Mesenchymal stem cell (in vitro differentiated cells and primary cell): ENCODE measurements around the gene GBX2.

Source experiments
- DNase-seq: peaks from one replicate; pipeline ENCODE4 v3.0.0-alpha.2; 2013
- H2AFZ ChIP-seq: one replicate; pipeline ENCODE4 v1.6.1; 2013; ENCODE audit warnings: low read depth, mild to moderate bottlenecking, control low read depth, inconsistent platforms, low read length, moderate library complexity
- H2AK5ac ChIP-seq: 2 replicates; pipeline ENCODE4 v1.6.1; 2013; ENCODE audit warnings: low read length, moderate library complexity, mild to moderate bottlenecking, inconsistent platforms; ENCODE audit not compliant: severe bottlenecking
- H2BK120ac ChIP-seq: one replicate; pipeline ENCODE4 v1.6.1; 2013; ENCODE audit warnings: low read depth, mild to moderate bottlenecking, inconsistent platforms, low read length, moderate library complexity
- H2BK12ac ChIP-seq, 2 experiments: one replicate each; pipeline ENCODE4 v1.6.1; 2013; ENCODE audit warnings: inconsistent platforms in 2 of 2, low read length in 2 of 2, mild to moderate bottlenecking in 2 of 2, moderate library complexity in 2 of 2, control low read depth in 1 of 2
- H2BK15ac ChIP-seq: one replicate; pipeline ENCODE4 v1.6.1; 2013; ENCODE audit warnings: mild to moderate bottlenecking, low read depth, inconsistent platforms; ENCODE audit not compliant: poor library complexity, severe bottlenecking
- H2BK5ac ChIP-seq: 2 replicates; pipeline ENCODE4 v1.6.1; 2013; ENCODE audit warnings: low read depth, mild to moderate bottlenecking, low read length, control low read depth, inconsistent platforms; ENCODE audit not compliant: poor library complexity, severe bottlenecking
- H3K14ac ChIP-seq, 2 experiments: one replicate each; pipeline ENCODE4 v1.6.1; 2013; ENCODE audit warnings: inconsistent platforms in 2 of 2, low read length in 2 of 2, control low read depth in 1 of 2, mild to moderate bottlenecking in 1 of 2, moderate library complexity in 1 of 2
- H3K18ac ChIP-seq, 2 experiments: one replicate each; pipeline ENCODE4 v1.6.1; 2013; ENCODE audit warnings: inconsistent platforms in 2 of 2, low read length in 2 of 2, control low read depth in 1 of 2, low read depth in 1 of 2, mild to moderate bottlenecking in 1 of 2
- H3K23ac ChIP-seq, 2 experiments: one replicate each; pipeline ENCODE4 v1.6.1; 2013; ENCODE audit warnings: inconsistent platforms in 2 of 2, low read length in 2 of 2, mild to moderate bottlenecking in 2 of 2, moderate library complexity in 2 of 2, control low read depth in 1 of 2
- H3K27ac ChIP-seq: 2 replicates; pipeline ENCODE4 v1.5.1; 2013; ENCODE audit warnings: mild to moderate bottlenecking, moderate library complexity, low read length, control low read depth, inconsistent platforms; ENCODE audit not compliant: poor library complexity, severe bottlenecking
- H3K27me3 ChIP-seq, 2 experiments: 2 replicates each; pipeline versions ENCODE4 v1.6.1 to v1.7.0; 2013; ENCODE audit warnings: low read length in 2 of 2, mild to moderate bottlenecking in 2 of 2, moderate library complexity in 2 of 2, control low read depth in 1 of 2, inconsistent platforms in 1 of 2; ENCODE audit not compliant: control insufficient read depth in 1 of 2, insufficient read depth in 1 of 2
- H3K36me3 ChIP-seq, 2 experiments: 2 replicates each; pipeline versions ENCODE4 v1.6.1 to v1.7.0; 2013; ENCODE audit warnings: low read length in 2 of 2, control low read depth in 1 of 2, inconsistent platforms in 1 of 2, low read depth in 1 of 2, mild to moderate bottlenecking in 1 of 2; ENCODE audit not compliant: insufficient read depth in 2 of 2, control insufficient read depth in 1 of 2
- H3K4ac ChIP-seq, 2 experiments: one replicate each; pipeline ENCODE4 v1.6.1; 2013; ENCODE audit warnings: inconsistent platforms in 2 of 2, low read length in 2 of 2, mild to moderate bottlenecking in 2 of 2, moderate library complexity in 2 of 2, control low read depth in 1 of 2, low read depth in 1 of 2
- H3K4me1 ChIP-seq: 2 replicates; pipeline ENCODE4 v1.6.1; 2013; ENCODE audit warnings: low read depth, low read length, control low read depth; ENCODE audit not compliant: control insufficient read depth, insufficient read depth
- H3K4me2 ChIP-seq: 2 replicates; pipeline ENCODE4 v1.6.1; 2013; ENCODE audit warnings: low read length, mild to moderate bottlenecking, inconsistent platforms; ENCODE audit not compliant: poor library complexity, severe bottlenecking
- H3K4me3 ChIP-seq, 2 experiments: 2 replicates each; pipeline versions ENCODE4 v1.5.1 to v1.7.0; 2013; ENCODE audit warnings: low read length in 2 of 2, mild to moderate bottlenecking in 2 of 2, control low read depth in 1 of 2, low read depth in 1 of 2; ENCODE audit not compliant: insufficient read depth in 1 of 2
- H3K79me1 ChIP-seq: replicated peaks from 2 replicates; pipeline ENCODE4 v1.6.1; 2013; ENCODE audit warnings: mild to moderate bottlenecking, control low read depth, low read length, inconsistent platforms; ENCODE audit not compliant: poor library complexity, severe bottlenecking
- H3K9ac ChIP-seq: 2 replicates; pipeline ENCODE4 v1.7.0; 2013; ENCODE audit warnings: mild to moderate bottlenecking, low read length, moderate library complexity
- H3K9me3 ChIP-seq: 2 replicates; pipeline ENCODE4 v1.7.0; 2013; ENCODE audit warnings: mild to moderate bottlenecking, low read length; ENCODE audit not compliant: control insufficient read depth
- H4K8ac ChIP-seq: one replicate; pipeline ENCODE4 v1.6.1; 2013; ENCODE audit warnings: inconsistent platforms, mild to moderate bottlenecking, low read length, moderate library complexity
- H4K91ac ChIP-seq: one replicate; pipeline ENCODE4 v1.6.1; 2013; ENCODE audit warnings: mild to moderate bottlenecking, low read length, inconsistent platforms
- WGBS: methylation state at CpG from one replicate; pipeline ENCODE4 v1.1.7; 2013; ENCODE audit warnings: mixed read lengths; 5-methylcytosine and 5-hydroxymethylcytosine counted together

GBX2 gene

GRCh38 chr2:236164201-236164924 lies 3.8 kb downstream of the GBX2 start:
- H2BK15ac ChIP-seq: no peak overlapping the region
- no peak overlapping the region for H2BK12ac ChIP-seq
- peak overlapping the region; percentile 98 for H3K4me2 ChIP-seq
- DNase-seq: peak; percentile 28
- no peak overlapping the region for H2BK120ac ChIP-seq
- no peak overlapping the region for H2BK5ac ChIP-seq
- H3K9ac ChIP-seq: no peak overlapping the region
- H3K14ac ChIP-seq: no peak overlapping the region
- peaks cover 0 to 9% of the 10 kb centered on the region in 2 experiments for H3K36me3 ChIP-seq
- H3K4me1 ChIP-seq: peaks cover 54% of the 10 kb centered on the region
- no peak overlapping the region for H4K91ac ChIP-seq
- H3K79me1 ChIP-seq: peaks cover 12% of the 10 kb centered on the region
- peaks cover 22 to 91% of the 10 kb centered on the region in 2 experiments for H3K27me3 ChIP-seq
- no peak overlapping the region for H3K4ac ChIP-seq
- H3K4me3 ChIP-seq: peak overlapping the region; percentile 57 to 78
- H4K8ac ChIP-seq: no peak overlapping the region
- no peak overlapping the region for H2AK5ac ChIP-seq
- H3K18ac ChIP-seq: no peak overlapping the region
- peak overlapping the region in 1 of 2 experiments; percentile 23 for H3K23ac ChIP-seq
- no peaks in the 10 kb centered on the region for H3K9me3 ChIP-seq
- no peak overlapping the region for H3K27ac ChIP-seq
- WGBS: under 1% methylated on average over 58 of the region's 67 CpGs
- no peak overlapping the region for H2AFZ ChIP-seq

- no peak overlapping the region for H3K18ac ChIP-seq
- H3K9ac ChIP-seq: no peak overlapping the region
Measured at GRCh38 chr2:236163471-236164200, 4.5 kb downstream of the GBX2 start.

GRCh38 chr2:236162882-236163470 lies 5.2 kb downstream of the GBX2 start:
- Histone ChIP-seq H4K8ac (no peak overlapping the region), H3K14ac (no peak overlapping the region), H3K9me3 (no peaks in the 10 kb centered on the region), H3K18ac (no peak overlapping the region), H2BK12ac (no peak overlapping the region), H2AFZ (no peak overlapping the region), H2BK15ac (no peak overlapping the region), H3K4me3 (no peak overlapping the region), H3K79me1 (peaks cover 11% of the 10 kb centered on the region), H2BK5ac (no peak overlapping the region), H3K27me3 (peaks cover 24 to 91% of the 10 kb centered on the region in 2 experiments), H3K4ac (no peak overlapping the region), H3K27ac (no peak overlapping the region), H3K4me1 (peaks cover 46% of the 10 kb centered on the region), H3K36me3 (peaks cover 0 to 9% of the 10 kb centered on the region in 2 experiments), H4K91ac (no peak overlapping the region), H2BK120ac (no peak overlapping the region), H3K9ac (no peak overlapping the region), H3K23ac (no peak overlapping the region), H3K4me2 (peak overlapping the region; percentile 98), H2AK5ac (no peak overlapping the region)
- 61% methylated on average over 30 of the region's 33 CpGs for WGBS
- no peak for DNase-seq

More at GRCh38 chr2:236163471-236164200, 4.5 kb downstream of the GBX2 start:
- no peak overlapping the region for H3K14ac ChIP-seq
- WGBS: 18% methylated on average over 52 of the region's 59 CpGs
- H3K4ac ChIP-seq: no peak overlapping the region
- peak overlapping the region; percentile 22 for H2AK5ac ChIP-seq
- DNase-seq: no peak
- no peak overlapping the region for H2BK15ac ChIP-seq
- H3K27ac ChIP-seq: no peak overlapping the region
- no peak overlapping the region for H2BK5ac ChIP-seq
- peaks cover 11% of the 10 kb centered on the region for H3K79me1 ChIP-seq
- H3K4me1 ChIP-seq: peaks cover 52% of the 10 kb centered on the region
- H2AFZ ChIP-seq: no peak overlapping the region
- peak overlapping the region; percentile 98 for H3K4me2 ChIP-seq
- peaks cover 22 to 90% of the 10 kb centered on the region in 2 experiments for H3K27me3 ChIP-seq
- no peak overlapping the region for H2BK12ac ChIP-seq
- H2BK120ac ChIP-seq: no peak overlapping the region
- H3K23ac ChIP-seq: peak overlapping the region in 1 of 2 experiments; percentile 50
- no peak overlapping the region for H4K91ac ChIP-seq
- H3K36me3 ChIP-seq: peaks cover 0 to 9% of the 10 kb centered on the region in 2 experiments
- H3K4me3 ChIP-seq: peak overlapping the region; percentile 57 to 78
- H3K9me3 ChIP-seq: no peaks in the 10 kb centered on the region
- H4K8ac ChIP-seq: no peak overlapping the region
